ENCODE data around the gene GALNTL6.
"Not testable (repeated sequence)": the region's sequence is repeated elsewhere in the genome, so short reads cannot be mapped to it uniquely, and the experiment has no call there.

Gene GALNTL6

DNA sequence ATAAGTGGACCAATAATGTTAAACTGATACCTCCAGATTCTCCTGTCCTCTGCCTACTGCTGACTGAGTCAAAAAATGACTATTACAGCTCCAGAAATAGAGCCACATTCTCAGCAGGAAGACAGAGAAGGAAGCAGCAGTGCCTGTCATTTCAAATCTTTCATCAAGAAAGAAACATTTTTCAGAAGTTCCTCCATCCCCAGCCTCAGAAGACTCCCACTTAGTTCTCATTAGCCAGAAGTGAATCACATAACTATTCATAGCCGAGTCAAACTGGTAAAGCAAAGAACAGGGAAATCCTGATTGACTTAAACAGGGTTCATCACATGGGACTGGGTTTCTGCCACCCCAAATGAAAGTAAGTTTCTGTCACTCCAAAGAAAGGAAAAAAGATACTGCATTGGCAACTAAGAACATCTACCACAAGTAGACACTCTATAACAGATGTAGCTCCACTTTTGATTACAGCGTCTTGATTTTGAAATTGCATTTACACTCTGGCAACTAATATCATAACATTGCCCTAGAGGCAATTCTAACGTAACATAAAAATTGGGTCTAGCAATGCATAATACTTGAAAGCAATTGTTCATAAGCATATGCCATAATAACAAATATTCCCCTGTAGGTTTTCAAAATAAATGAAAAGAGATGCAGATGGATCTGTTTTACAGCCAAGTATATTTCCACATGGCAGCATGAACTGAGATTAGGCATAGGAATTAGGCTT, 599.8 kb downstream of the GALNTL6 start:
- no peak for DNase-seq

- not testable (repeated sequence) for DNase-seq
These were observed 615.8 kb downstream of the GALNTL6 start for GRCh38 chr4:172428979-172429378.

GRCh38 chr4:172480471-172480870, 667.3 kb downstream of the GALNTL6 start:
- DNase-seq, result no peak

GRCh38 chr4:172481802-172482508, 668.8 kb downstream of the GALNTL6 start:
- DNase-seq, result no peak

GRCh38 chr4:172485007-172485406, 671.8 kb downstream of the GALNTL6 start:
- no peak for DNase-seq

GRCh38 chr4:172486531-172486930, 673.3 kb downstream of the GALNTL6 start:
- no peak for DNase-seq

DNA sequence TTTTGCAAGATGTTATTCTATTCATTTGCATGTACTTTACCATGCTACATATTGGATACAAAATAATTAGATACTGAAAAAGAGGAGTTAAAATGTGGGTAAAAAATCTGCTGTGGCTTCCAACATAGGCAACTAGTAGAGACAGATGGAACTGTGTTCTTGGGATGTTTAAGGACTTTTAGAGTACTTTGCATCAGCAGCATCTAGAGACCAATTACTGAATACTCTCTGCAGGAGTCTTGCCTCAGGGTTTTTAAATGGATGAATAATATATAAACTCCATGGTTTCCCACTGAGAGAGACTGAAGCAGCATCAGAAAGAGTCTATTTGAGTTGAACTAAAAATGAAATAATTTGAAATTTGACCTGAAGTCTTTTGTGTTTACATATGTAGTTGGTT, 676.7 kb downstream of the GALNTL6 start:
- no peak for DNase-seq

DNA sequence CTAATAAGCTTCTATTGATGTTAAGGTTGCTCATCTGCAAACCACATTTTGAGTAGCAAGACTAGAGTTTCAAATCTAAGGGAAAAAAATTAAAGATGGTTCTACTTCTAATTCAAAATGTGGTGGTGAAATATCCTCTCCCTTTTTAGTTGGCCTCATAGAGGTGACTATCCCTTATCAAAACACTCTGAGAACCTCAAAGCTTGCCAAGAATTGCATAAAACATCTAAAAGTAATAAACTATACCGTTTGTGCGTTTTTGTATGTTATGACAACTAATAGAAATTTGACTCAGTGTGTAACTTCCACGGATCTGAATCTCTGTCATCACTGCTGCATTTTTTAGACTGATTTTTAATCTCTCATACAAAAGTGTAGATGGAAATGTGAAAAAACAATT, 682.6 kb downstream of the GALNTL6 start:
- DNase-seq, result no peak

DNA sequence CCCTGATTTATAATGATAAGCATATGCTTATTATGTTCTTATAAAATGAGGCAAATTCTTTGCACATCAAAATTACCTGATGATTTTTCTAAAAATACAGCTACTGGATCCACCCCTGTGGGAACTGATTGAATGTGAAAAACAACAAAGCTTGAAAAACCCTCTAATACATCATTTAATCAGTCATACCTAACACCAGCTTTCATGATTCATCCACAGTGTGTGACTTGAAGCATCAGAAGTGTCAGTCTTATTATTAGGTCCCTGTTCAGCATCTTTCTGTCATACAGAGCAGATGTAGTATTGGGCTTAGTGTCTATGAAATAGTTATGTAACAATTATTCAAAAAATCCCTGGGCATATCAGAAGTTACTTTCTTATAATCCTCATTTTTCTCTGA, 684.1 kb downstream of the GALNTL6 start:
- DNase-seq, result no peak

- no peak for DNase-seq
These were observed 700.8 kb downstream of the GALNTL6 start for GRCh38 chr4:172514011-172514410.

- no peak for DNase-seq
These were observed 701.6 kb downstream of the GALNTL6 start for GRCh38 chr4:172514801-172515200.

DNA sequence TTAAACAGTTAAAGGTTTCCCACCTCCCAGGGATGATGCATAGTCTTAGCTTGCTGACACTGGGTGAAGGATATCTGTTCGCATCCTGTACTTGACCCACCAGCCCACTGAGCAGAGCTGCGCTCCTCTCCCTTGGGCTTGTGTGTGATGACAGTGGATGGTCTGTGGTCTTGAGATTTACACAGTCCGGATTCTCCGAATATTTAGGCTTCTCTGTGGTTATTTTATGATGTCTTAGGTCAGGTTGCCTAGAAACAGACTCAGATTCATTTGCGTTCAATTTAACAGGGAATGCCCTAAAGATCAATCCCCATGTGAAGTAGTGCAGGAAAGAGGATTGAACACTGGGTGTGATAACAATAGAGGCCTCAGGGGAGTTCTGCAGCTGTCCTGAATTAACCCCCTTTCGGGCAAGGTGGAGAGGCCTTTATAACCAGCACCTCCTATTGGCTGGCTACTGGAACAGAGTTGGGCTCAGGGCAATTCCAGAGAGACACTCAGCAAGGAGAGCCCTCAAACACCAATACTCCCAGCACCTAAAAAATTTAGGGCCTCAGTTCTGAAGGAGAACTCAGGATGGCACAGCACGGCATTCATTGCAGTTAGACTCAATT, 702.2 kb downstream of the GALNTL6 start:
- no peak for DNase-seq

GRCh38 chr4:172517391-172517790, 704.2 kb downstream of the GALNTL6 start:
- no peak for DNase-seq

GRCh38 chr4:172521248-172521647, 708.0 kb downstream of the GALNTL6 start:
- no peak for DNase-seq

- no peak for DNase-seq
These were observed 708.5 kb downstream of the GALNTL6 start for GRCh38 chr4:172521680-172522079.

DNA sequence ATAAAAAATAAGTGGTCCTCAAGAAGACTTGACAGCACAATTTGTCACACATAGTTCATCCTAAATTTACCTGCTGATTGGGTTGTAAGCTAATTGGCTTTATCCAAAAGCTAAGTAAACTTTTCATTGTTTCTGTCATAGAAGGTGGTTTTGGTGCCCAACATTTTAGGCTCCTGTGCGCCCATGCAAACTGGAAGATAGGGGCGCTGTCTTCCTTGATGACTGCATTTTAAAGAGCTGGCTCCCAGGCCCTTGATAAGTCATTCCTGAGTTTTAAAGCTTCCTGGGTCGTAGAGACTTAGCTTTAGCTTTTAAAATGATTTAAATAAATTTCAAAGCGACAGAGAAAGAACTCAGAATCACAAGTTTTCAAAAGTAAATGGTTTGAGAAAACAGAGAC, 730.0 kb downstream of the GALNTL6 start:
- DNase-seq, result no peak

DNA sequence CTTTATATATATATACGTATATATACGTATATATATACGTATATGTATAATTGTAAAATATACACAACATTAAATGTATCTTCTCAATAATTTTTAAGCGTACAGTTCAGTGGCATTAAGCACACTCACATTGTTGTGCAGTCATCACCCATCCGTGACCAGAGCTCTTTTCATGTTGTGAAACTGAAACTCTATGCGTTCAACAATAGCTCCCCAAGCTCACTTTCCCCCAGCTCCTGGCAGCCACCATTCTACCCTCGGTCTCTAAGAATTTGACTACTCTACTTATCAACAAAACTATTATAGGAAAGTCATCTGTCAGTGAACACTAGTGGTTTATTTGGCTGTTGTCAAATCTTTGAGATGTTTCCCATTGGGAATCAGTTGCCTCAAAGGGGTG, 733.6 kb downstream of the GALNTL6 start:
- no peak for DNase-seq

GRCh38 chr4:172547724-172548123, 734.5 kb downstream of the GALNTL6 start:
- DNase-seq, result no peak

GRCh38 chr4:172553216-172553615, 740.0 kb downstream of the GALNTL6 start:
- no peak for DNase-seq

GRCh38 chr4:172554588-172554987, 741.4 kb downstream of the GALNTL6 start:
- no peak for DNase-seq

GRCh38 chr4:172555725-172556124, 742.5 kb downstream of the GALNTL6 start:
- no peak for DNase-seq

DNA sequence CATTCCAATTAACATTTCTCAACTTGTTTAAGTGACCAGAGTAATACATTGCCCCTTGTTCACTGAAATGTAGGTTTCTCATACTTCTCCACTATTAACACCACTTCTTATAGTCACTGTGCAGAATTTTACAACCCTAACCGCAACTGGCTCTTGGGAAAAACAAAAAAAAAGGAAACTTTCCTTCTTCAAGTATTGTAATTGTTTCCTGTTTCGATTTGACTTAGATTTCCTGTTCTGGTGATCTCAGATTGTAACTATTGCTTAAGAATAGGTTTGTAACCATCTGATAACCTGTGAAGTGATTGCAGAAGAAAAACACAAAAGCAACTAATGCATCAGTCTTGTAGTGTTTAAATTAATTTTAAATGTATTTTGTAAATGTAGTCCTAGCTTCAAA, 760.7 kb downstream of the GALNTL6 start:
- DNase-seq, result no peak

DNA sequence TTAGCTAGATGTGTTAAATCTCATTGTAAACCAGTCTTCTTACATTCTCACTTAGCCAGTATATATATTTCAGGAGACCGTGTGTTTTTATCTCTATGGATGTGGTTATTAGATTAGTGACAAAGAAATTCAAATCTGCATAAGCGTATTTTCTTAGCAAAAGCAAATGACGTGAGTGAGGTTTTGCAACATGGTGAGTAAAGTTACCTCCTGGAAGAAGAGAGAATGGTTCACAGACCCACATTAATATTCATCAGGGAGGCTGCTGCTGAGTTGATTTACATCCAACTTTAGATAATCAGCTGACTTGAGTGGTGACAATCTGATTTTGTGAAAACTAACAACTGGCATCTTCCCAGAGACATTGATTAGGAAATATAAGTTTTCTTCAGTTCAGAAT, 765.5 kb downstream of the GALNTL6 start:
- no peak for DNase-seq

- no peak for DNase-seq
These were observed 771.6 kb downstream of the GALNTL6 start for GRCh38 chr4:172584816-172585215.
